GM23248 (cell line): ENCODE measurements around the gene SORL1-AS1.

Experiments
- EZH2 ChIP-seq: fragments of 200-600 bp; sonication (generic); IDR thresholded peaks from 2 replicates; pipeline ENCODE4 v1.6.1; 2018; ENCODE audit warnings: antibody characterized with exemption, mild to moderate bottlenecking; ENCODE audit not compliant: insufficient read depth, poor library complexity, severe bottlenecking
- EZH2phosphoT487 ChIP-seq: fragments of 200-600 bp; sonication (generic); IDR thresholded peaks from 2 replicates; pipeline ENCODE4 v1.6.1; 2018; ENCODE audit warnings: antibody characterized with exemption, moderate library complexity, mild to moderate bottlenecking, low read depth; ENCODE audit not compliant: insufficient read depth

DNA sequence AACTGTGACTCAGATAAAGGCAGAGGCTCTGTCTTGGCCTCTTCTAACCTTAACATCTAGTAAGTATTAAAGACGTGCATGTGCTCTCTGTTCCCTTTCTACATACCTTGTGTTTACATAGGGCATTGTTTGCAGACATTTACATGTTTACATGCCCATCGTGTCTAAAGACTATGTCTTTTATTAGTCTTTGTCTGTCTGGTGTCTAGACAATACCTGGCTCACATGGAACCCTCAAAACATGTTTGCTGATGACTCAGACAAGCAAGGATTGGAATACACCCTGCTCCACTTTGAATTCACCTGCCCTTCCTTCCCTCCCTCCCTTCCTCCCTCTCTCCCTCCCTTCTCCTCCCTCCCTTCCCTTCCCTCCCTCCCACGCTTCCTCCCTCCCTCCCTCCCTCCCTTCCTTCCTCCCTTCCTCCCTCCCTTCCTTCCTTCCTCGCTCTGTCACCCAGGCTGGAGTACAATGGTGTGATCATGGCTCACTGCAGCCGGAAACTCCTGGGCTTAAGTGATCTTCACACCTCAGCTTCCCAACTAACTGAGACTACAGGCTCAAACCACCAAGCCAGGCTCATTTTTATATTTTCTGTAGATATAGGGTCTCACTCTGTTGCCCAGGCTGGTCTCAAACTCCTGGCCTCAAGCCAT lies 23.7 kb upstream of the SORL1-AS1 start:
- no peak for TF ChIP-seq EZH2phosphoT487
- no peak for TF ChIP-seq EZH2
